HG03521 (cell line): ENCODE results near the gene STK10.

ENCODE experiments used
- ATAC-seq: cut with Tn5 transposase; IDR thresholded peaks from one replicate; pipeline ENCODE4 v1.9.1; 2021; ENCODE audit warnings: mild to moderate bottlenecking, moderate library complexity; ENCODE audit not compliant: unreplicated experiment

The STK10 gene

DNA sequence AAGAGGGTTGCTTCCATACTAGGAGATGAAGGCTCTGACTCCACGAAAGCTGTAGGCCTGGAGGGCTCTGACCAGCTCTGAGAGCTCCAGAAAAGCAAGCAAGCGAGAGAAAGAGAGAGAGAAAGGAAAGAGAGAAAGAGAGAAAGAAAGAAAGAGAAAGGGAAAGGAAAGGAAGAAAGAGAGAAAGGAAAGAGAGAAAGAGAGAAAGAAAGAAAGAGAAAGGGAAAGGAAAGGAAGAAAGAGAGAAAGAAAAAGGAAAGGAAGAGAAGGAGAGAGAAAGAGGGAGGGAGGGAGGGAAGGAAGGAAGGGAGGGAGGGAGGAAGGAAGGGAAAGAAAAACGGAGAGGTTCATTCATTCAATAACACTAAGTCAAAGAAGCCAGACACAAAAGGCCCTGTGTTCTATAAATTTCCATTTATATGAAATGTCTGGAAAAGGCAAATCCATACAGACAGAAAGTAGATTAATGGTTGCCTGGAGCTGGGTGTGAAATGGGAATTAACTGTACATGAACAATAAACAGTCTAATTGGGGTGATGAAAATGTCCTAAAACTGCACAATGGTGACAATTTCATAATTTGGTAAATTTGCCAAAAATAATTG lies 1.8 kb upstream of the STK10 start:
- ATAC-seq = no peak

- ATAC-seq = no peak
Measured at GRCh38 chr5:172188893-172189692, 1.1 kb upstream of the STK10 start.

DNA sequence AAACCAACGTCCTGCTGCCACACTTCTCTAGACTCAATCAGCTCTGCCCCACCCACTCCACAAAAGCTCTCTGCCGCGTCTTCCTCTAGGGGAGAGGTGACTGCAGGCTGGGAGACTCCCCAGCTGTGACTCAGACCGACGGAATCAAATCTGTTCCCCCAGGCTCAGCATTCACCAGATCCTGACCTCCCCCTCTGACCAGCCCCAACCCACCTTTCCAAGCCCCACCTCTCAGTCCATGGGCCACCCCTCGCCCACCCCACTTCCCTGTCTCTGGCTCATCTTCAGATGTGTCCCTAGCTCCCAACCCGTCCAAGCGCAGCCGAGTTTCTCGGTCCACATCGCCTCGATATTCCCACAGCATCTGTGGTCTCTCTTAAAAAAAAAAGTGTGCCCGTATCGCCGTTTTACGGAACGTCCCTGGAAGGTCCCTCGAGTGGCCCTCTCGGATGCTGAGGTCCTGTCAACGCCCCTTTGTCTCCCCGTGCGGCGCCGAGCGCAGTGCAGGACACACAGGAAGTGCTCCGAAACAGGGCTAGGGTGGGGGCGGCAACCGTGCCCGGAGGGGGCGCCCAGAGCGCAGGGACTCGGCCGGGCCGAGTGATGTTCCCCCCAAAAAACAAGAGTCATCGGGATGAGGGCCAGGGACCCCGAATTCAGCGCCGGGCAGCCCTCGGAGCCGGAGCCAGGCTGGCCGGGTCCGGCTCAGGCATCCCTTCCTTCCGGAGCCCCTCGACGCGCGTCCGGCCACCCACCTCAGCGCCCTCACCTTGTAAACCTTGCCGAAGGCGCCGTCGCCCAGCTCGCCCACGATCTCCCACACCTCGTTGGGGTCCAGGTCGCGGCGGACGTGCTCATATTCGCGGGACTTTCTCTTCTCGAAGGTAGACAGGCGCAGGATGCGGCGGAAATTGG lies 649 bp downstream of the STK10 start:
- peak; percentile 19 for ATAC-seq

GRCh38 chr5:172186114-172186695 lies 1.8 kb downstream of the STK10 start:
- ATAC-seq = no peak

GRCh38 chr5:172185096-172185461 lies 2.9 kb downstream of the STK10 start:
- no peak for ATAC-seq

- no peak for ATAC-seq
Measured at GRCh38 chr5:172183881-172184280, 4.1 kb downstream of the STK10 start.

- no peak for ATAC-seq
Measured at GRCh38 chr5:172182291-172182690, 5.7 kb downstream of the STK10 start.

GRCh38 chr5:172180936-172181335 lies 7.1 kb downstream of the STK10 start:
- no peak for ATAC-seq

GRCh38 chr5:172178991-172179989 lies 8.7 kb downstream of the STK10 start:
- ATAC-seq = no peak

- ATAC-seq = no peak
Measured at GRCh38 chr5:172178301-172178987, 9.6 kb downstream of the STK10 start.

DNA sequence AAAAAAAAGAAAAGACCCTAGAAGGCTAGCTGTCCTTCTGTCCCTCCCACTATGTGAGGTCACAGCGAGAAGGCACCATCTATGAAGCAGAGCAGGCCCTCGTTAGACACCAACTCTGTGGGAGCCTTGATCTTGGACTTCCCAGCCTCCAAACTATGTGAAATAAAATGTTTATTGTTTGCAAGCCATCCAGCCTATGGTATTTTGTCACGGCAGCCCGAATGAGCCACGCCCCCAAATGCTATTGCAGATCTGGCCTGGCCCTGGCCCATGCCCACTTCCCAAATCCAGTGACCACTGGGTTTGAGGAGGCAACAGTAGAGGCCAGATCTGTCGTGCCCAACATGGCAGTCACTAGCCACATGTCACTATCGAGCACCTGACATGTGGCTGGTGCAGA lies 10.8 kb downstream of the STK10 start:
- no peak for ATAC-seq

DNA sequence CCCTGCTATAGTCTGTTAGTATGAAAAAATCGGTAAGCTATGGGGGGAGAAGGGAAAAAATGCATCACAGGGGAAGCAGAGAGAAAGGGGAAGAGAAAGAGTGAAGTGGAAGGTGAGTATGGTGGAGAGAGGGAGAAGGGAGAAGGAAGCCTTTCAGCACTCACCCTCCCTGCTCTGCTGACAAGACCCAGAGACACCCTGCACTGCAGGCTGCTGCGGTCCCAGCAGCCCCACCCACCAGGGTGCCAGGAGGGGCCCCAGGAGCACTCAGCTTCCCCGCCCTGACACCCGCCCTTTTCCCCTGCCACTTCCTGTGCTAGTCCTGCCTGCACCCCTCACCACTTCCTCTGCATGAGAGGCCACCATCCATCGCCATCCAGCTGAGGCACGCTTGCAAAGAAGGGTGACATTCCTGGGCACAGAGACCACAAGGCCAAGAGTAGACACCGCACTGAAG lies 12.7 kb downstream of the STK10 start:
- ATAC-seq = peak; percentile 50

DNA sequence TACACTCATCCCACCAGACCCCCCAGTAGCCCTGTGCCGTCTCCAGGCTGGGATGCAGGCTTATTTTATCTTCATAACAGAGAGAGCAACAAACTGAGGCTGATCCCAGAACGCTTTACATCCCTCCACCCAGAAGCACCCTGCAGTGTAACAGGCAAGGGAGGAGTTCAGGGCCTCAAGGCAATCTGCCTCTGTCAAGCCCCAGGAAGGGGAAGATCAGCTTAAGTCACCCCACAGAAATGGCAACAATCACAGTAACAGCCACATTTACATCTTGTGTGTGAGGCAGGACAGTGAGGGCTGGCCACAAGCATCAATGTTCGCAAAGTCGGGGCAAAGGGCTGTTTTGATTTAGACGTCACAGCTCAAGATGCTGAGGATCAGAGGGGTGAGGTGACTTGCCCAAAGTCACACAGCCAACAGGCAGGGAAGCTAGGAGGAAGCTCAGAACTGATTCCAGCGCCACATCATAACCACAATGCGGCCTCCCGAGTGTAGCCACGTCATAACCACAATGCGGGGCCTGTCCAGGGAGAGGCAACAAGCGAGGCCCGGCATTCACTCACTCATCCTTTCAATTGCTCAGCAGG lies 14.4 kb downstream of the STK10 start:
- no peak for ATAC-seq

DNA sequence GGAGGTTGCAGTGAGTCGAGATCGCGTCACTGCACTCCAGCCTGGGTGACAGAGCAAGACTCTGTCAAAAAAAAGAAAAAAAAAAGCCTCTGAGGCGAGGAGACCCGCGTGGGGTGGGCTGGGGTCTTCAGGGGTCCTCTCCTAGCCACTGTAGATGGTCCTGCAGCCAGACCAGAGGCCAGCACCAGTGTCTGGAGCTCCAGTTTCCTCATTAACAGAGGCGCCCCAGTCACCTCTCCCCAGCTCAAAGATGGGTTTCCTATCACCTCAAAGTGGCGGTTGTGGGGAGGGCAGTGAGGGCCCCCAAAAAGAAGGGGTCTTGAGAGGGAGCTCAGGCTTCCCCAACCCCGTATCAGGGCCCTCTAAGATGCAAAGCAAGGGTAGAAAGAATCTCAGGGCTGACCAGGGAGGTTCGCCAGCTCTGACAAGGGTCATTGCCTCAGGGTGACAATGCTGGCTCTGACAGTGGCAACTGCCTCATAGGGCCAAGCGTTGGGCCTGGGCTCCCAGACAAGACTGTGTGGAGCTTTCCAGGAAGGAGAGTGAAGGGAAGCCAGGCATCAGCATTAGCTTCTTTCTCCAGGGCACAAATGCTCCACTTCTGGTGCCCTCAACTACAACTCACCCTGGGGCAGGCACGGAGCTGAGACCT lies 15.0 kb downstream of the STK10 start:
- no peak for ATAC-seq

- ATAC-seq = no peak
Measured at GRCh38 chr5:172171118-172171517, 16.9 kb downstream of the STK10 start.

DNA sequence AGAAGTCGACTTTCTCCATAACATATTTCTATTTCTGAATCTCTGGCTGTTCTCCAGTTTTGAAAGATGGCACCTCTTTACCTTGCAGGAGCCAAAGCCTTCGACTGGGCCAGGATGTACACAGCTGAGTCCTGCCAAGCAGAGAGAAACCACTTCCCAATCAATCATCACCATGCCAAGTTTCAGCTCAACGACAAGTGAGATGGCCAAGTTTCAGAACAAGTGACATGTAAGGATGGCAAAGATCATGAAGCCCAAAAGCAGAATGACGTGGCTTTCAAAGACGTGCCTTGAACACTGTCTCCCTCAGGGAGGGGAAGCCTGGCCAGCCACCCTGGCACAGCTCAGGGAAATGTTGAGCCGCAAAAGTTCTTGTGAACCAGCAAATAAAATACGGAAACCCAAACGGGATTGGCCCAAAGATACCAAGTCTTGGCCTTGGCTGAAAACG lies 17.7 kb downstream of the STK10 start:
- no peak for ATAC-seq

- ATAC-seq = no peak
Measured at GRCh38 chr5:172169216-172169615, 18.8 kb downstream of the STK10 start.

DNA sequence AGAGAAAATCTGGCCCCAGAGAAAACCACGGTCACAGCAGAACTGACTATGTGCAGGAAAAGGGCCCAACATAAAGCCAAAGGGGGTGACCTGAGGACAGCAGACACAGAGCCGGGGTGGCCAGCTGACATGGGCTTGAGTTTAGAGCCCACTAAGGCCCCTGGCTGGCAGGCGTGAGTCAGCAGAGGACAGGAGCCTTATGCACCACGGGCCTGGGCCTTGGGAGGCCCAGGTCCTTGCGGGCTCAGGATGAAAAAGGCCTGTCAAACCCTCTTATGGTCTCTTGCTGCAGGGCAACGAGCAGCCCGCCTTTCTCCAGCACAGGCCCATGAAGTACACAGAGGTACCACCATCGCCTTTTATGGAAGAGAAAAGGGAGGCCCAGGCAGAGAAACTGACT lies 19.7 kb downstream of the STK10 start:
- no peak for ATAC-seq
